ENCODE data around the gene CCDC175. TPM values are rescaled to one million over a fixed set of nuclear protein-coding genes. Genes with fewer than 3 reads are reported as not detected.

The CCDC175 gene
- total RNA-seq, 1 donor from 2014 or later: not detected

- intact Hi-C loops (cut with DNase I): no loop called here
- no peak for DNase-seq (ENCODE audit: extremely low spot score in 2 of 2)
- TF ChIP-seq CTCF (IDR thresholded peaks at IDR 0.05): no peak
- no peak for TF ChIP-seq POLR2AphosphoS5 (IDR thresholded peaks at IDR 0.05; ENCODE audit: insufficient read depth in 1 of 2, low read depth in 1 of 2)
- no peak for TF ChIP-seq POLR2A (IDR thresholded peaks at IDR 0.05)
These were observed 64.6 kb downstream of the CCDC175 start for GRCh38 chr14:59511916-59512575.

GRCh38 chr14:59510966-59511365 is 65.6 kb downstream of the CCDC175 start:
- Histone ChIP-seq H3K36me3 (no peaks in the 10 kb centered on the region), H3K4me3 (no peak overlapping the region), H3K9me3 (no peaks in the 10 kb centered on the region), H3K27ac (no peak overlapping the region), H3K4me1 (no peaks in the 10 kb centered on the region), H3K27me3 (no peaks in the 10 kb centered on the region)
- TF ChIP-seq CTCF (IDR thresholded peaks at IDR 0.05): no peak
- no peak for TF ChIP-seq POLR2A (IDR thresholded peaks at IDR 0.05)
- TF ChIP-seq POLR2AphosphoS5 (IDR thresholded peaks at IDR 0.05; ENCODE audit: insufficient read depth in 1 of 2, low read depth in 1 of 2): no peak
- no peak for DNase-seq (ENCODE audit: extremely low spot score in 2 of 2)
- intact Hi-C loops (cut with DNase I): no loop called here

More at GRCh38 chr14:59511916-59512575, 64.6 kb downstream of the CCDC175 start:
- Histone ChIP-seq H3K9me3 (no peaks in the 10 kb centered on the region), H3K36me3 (no peaks in the 10 kb centered on the region), H3K27ac (no peak overlapping the region), H3K27me3 (no peaks in the 10 kb centered on the region), H3K4me3 (no peak overlapping the region), H3K4me1 (no peaks in the 10 kb centered on the region)

- H3K27ac ChIP-seq: no peak overlapping the region
- no peaks in the 10 kb centered on the region for H3K27me3 ChIP-seq
- DNase-seq (ENCODE audit: extremely low spot score in 2 of 2): no peak
- H3K4me1 ChIP-seq: no peaks in the 10 kb centered on the region
- no peaks in the 10 kb centered on the region for H3K9me3 ChIP-seq
- H3K4me3 ChIP-seq: no peak overlapping the region
- no peak for TF ChIP-seq POLR2A (IDR thresholded peaks at IDR 0.05)
- no peak for TF ChIP-seq POLR2AphosphoS5 (IDR thresholded peaks at IDR 0.05; ENCODE audit: insufficient read depth in 1 of 2, low read depth in 1 of 2)
- no peak for TF ChIP-seq CTCF (IDR thresholded peaks at IDR 0.05)
- H3K36me3 ChIP-seq: no peaks in the 10 kb centered on the region
- intact Hi-C loops (cut with DNase I): no loop called here
These were observed 66.6 kb downstream of the CCDC175 start for GRCh38 chr14:59510001-59510400.

- Histone ChIP-seq H3K27ac (no peak overlapping the region), H3K4me3 (no peak overlapping the region), H3K27me3 (no peaks in the 10 kb centered on the region), H3K9me3 (no peaks in the 10 kb centered on the region), H3K36me3 (peaks cover 0 to 4% of the 10 kb centered on the region in 2 donors), H3K4me1 (no peaks in the 10 kb centered on the region)
- no peak for DNase-seq (ENCODE audit: extremely low spot score in 2 of 2)
- no peak for TF ChIP-seq CTCF (IDR thresholded peaks at IDR 0.05)
- TF ChIP-seq POLR2AphosphoS5 (IDR thresholded peaks at IDR 0.05; ENCODE audit: insufficient read depth in 1 of 2, low read depth in 1 of 2): no peak
- intact Hi-C loops (cut with DNase I): no loop called here
These were observed 67.5 kb downstream of the CCDC175 start for GRCh38 chr14:59509101-59509500.

GRCh38 chr14:59507752-59508103 is 68.9 kb downstream of the CCDC175 start:
- intact Hi-C loops (cut with DNase I): no loop called here
- Histone ChIP-seq H3K9me3 (no peaks in the 10 kb centered on the region), H3K27me3 (no peaks in the 10 kb centered on the region), H3K27ac (no peak overlapping the region), H3K4me1 (no peaks in the 10 kb centered on the region), H3K4me3 (no peak overlapping the region), H3K36me3 (peaks cover 0 to 17% of the 10 kb centered on the region in 2 donors)
- TF ChIP-seq CTCF (IDR thresholded peaks at IDR 0.05) (no peak), POLR2A (IDR thresholded peaks at IDR 0.05) (no peak)
- DNase-seq (ENCODE audit: extremely low spot score in 2 of 2): no peak

All from vagina (tissue), 2 donors.